HCT116 (cell line): ENCODE results near the gene RPUSD2. TPM values are rescaled to one million over a fixed set of nuclear protein-coding genes. Genes with fewer than 3 reads are reported as not detected.
A peak's percentile ranks its signal among the peaks of the same experiment; 100 is the strongest.

Source experiments
- ATAC-seq: fragments of 200-7000 bp; cut with Tn5 transposase; 2 replicates; pipeline ENCODE4 v1.9.1; 2020; ENCODE audit warnings: mild to moderate bottlenecking, moderate library complexity
- BruUV-seq: library from RNA; stranded (reverse); fragments of 400-500 nt; replicated peaks from 2 replicates; lab custom pipeline; 2021; lab: Mats Ljungman, UMichigan
- CTCF ChIA-PET: fragments of 300-600 bp; sonication (Branson Sonifier 250); formaldehyde crosslinking; loops from one replicate; lab custom pipeline; 2021; ENCODE audit warnings: antibody characterized with exemption; lab: Charles Lee
- POLR2A ChIA-PET: fragments of 300-600, 350-600 bp; sonication (Branson Sonifier 250); formaldehyde crosslinking; loops from one replicate; lab custom pipeline; 2021; ENCODE audit warnings: antibody characterized with exemption; lab: Charles Lee
- RAD21 ChIA-PET, 2 experiments: fragments of 300-600 bp; sonication (Branson Sonifier 250); formaldehyde crosslinking; loops; one replicate each; lab custom pipeline; 2023; ENCODE audit warnings: low total read pairs in 2 of 2; ENCODE audit not compliant: uncharacterized antibody in 2 of 2, unreplicated experiment in 2 of 2, low non-redundant PET in 1 of 2; lab: Charles Lee
- DNase-seq: peaks from one replicate; pipeline ENCODE4 v3.0.0-alpha.2; 2010; ENCODE audit warnings: low read depth, low spot score
- H2AFZ ChIP-seq: fragments of 200-600 bp; shearing (Covaris generic), sonication (generic); 2 replicates; pipeline ENCODE4 v1.6.1; 2017; ENCODE audit warnings: low read depth, mixed run types, mixed read lengths, antibody characterized with exemption, low read length; ENCODE audit not compliant: poor library complexity, severe bottlenecking
- H3K27ac ChIP-seq: 2 replicates; pipeline ENCODE4 v1.5.1; 2012; ENCODE audit warnings: low read depth, low read length
- H3K27me3 ChIP-seq: fragments of 200-600 bp; sonication (generic); 2 replicates; pipeline ENCODE4 v1.6.1; 2016; ENCODE audit warnings: mixed run types, low read length, mixed read lengths; ENCODE audit not compliant: insufficient read depth
- H3K36me3 ChIP-seq, 2 experiments: fragments of 200-500 bp in 1 of 2; fragments of 200-600 bp in 1 of 2; sonication (Bioruptor generic) in 1 of 2; sonication (generic) in 1 of 2; 2 replicates each; pipeline versions ENCODE4 v1.5.1 to v1.6.1; 2014 to 2016; ENCODE audit warnings: low read length in 2 of 2, inconsistent platforms in 1 of 2, mixed read lengths in 1 of 2, mixed run types in 1 of 2; ENCODE audit not compliant: insufficient read depth in 2 of 2, control insufficient read depth in 1 of 2
- H3K4me1 ChIP-seq, 2 experiments: fragments of 200-600 bp in 1 of 2; sonication (generic) in 1 of 2; 2 replicates each; pipeline versions ENCODE4 v1.5.1 to v1.6.1; 2012 to 2017; ENCODE audit warnings: low read length in 2 of 2, inconsistent platforms in 1 of 2, mild to moderate bottlenecking in 1 of 2, mixed read lengths in 1 of 2, mixed run types in 1 of 2, moderate library complexity in 1 of 2; ENCODE audit not compliant: insufficient read depth in 2 of 2, control insufficient read depth in 1 of 2
- H3K4me2 ChIP-seq: fragments of 200-600 bp; sonication (generic); 2 replicates; pipeline ENCODE4 v1.6.1; 2017; ENCODE audit warnings: mixed run types, low read length, mixed read lengths
- H3K4me3 ChIP-seq, 2 experiments: fragments of 200-600 bp in 1 of 2; sonication (generic) in 1 of 2; replicated peaks in 1 of 2; 2 replicates each; pipeline ENCODE4 v1.5.1; 2011 to 2016; ENCODE audit warnings: low read length in 2 of 2, control low read depth in 1 of 2, low read depth in 1 of 2, mild to moderate bottlenecking in 1 of 2, mixed read lengths in 1 of 2, mixed run types in 1 of 2
- H3K79me2 ChIP-seq: fragments of 200-600 bp; sonication (generic); 2 replicates; pipeline ENCODE4 v1.6.1; 2017; ENCODE audit warnings: mild to moderate bottlenecking, mixed run types, low read length, moderate library complexity, mixed read lengths; ENCODE audit not compliant: insufficient read depth
- H3K9ac ChIP-seq: fragments of 200-600 bp; sonication (generic); 2 replicates; pipeline ENCODE4 v1.6.1; 2016; ENCODE audit warnings: low read length, mixed read lengths
- H3K9me2 ChIP-seq: fragments of 200-600 bp; sonication (generic), shearing (Covaris generic); 2 replicates; pipeline ENCODE4 v1.6.1; 2017; ENCODE audit warnings: mixed run types, mild to moderate bottlenecking, moderate library complexity; ENCODE audit not compliant: insufficient read depth
- H3K9me3 ChIP-seq, 2 experiments: fragments of 200-500 bp in 1 of 2; fragments of 200-600 bp in 1 of 2; sonication (Bioruptor generic) in 1 of 2; sonication (generic) in 1 of 2; 2 replicates each; pipeline ENCODE4 v1.6.1; 2014 to 2017; ENCODE audit warnings: low read length in 2 of 2, mixed read lengths in 2 of 2, inconsistent platforms in 1 of 2, low read depth in 1 of 2, mild to moderate bottlenecking in 1 of 2, mixed run types in 1 of 2, moderate library complexity in 1 of 2; ENCODE audit not compliant: control insufficient read depth in 1 of 2, insufficient read depth in 1 of 2
- H4K20me1 ChIP-seq: fragments of 200-600 bp; sonication (generic), shearing (Covaris generic); 2 replicates; pipeline ENCODE4 v1.6.1; 2017; ENCODE audit warnings: mixed run types, mild to moderate bottlenecking, moderate library complexity; ENCODE audit not compliant: insufficient read depth
- CBX3 ChIP-seq: IDR thresholded peaks from 2 replicates; pipeline ENCODE4 v1.6.1; 2012; ENCODE audit warnings: low read depth
- CTCF ChIP-seq, 3 experiments: fragments of 200-600 bp in 1 of 3; sonication (generic) in 1 of 3; IDR thresholded peaks in 2 of 3; conservative IDR thresholded peaks in 1 of 3; 2 replicates each; pipeline ENCODE4 v1.5.1; 2012 to 2017; ENCODE audit warnings: low read depth in 2 of 3, low read length in 2 of 3, antibody characterized with exemption in 1 of 3, borderline replicate concordance in 1 of 3, control low read depth in 1 of 3, mild to moderate bottlenecking in 1 of 3, mixed read lengths in 1 of 3, mixed run types in 1 of 3, moderate library complexity in 1 of 3; ENCODE audit not compliant: insufficient read depth in 1 of 3
- EGR1 ChIP-seq: IDR thresholded peaks from 2 replicates; pipeline ENCODE4 v1.6.1; 2012; ENCODE audit warnings: low read depth
- ELF1 ChIP-seq: IDR thresholded peaks from 2 replicates; pipeline ENCODE4 v1.6.1; 2012; ENCODE audit warnings: low read depth, borderline replicate concordance
- POLR2A ChIP-seq: IDR thresholded peaks from 2 replicates; pipeline ENCODE4 v1.7.0; 2011; ENCODE audit warnings: borderline replicate concordance; ENCODE audit not compliant: insufficient read depth, insufficient read length; ENCODE audit errors: extremely low read depth
- POLR2AphosphoS5 ChIP-seq: IDR thresholded peaks from 2 replicates; pipeline ENCODE4 v1.6.1; 2011; ENCODE audit warnings: mild to moderate bottlenecking, low read depth, low read length, moderate library complexity
- RAD21 ChIP-seq: IDR thresholded peaks from 2 replicates; pipeline ENCODE4 v1.6.1; 2012; ENCODE audit warnings: low read depth, mild to moderate bottlenecking
- SP1 ChIP-seq: IDR thresholded peaks from 2 replicates; pipeline ENCODE4 v1.6.1; 2012; ENCODE audit warnings: low read depth
- TCF7L2 ChIP-seq: IDR thresholded peaks from 2 replicates; pipeline ENCODE4 v1.7.0; 2011; ENCODE audit warnings: borderline replicate concordance, inconsistent platforms; ENCODE audit not compliant: insufficient read depth, insufficient read length; ENCODE audit errors: extremely low read depth
- ZFX ChIP-seq: fragments of 450-650 bp; IDR thresholded peaks from 2 replicates; pipeline ENCODE4 v1.6.1; 2017
- intact Hi-C: fragments of 100-400 bp; cut with micrococcal nuclease; formaldehyde crosslinking; loops from 2 replicates; pipeline ENCODE4 v1.10.0; 2022
- total RNA-seq: library from RNA; stranded (reverse); gene quantifications from one replicate; pipeline ENCODE4 v1.2.1, GENCODE V29; 2021; ENCODE audit not compliant: unreplicated experiment

Gene RPUSD2
- total RNA-seq, 1 experiment from 2014 or later = 22.5 TPM

- intact Hi-C loops = no loop called here
- Histone ChIP-seq H3K9ac (peak overlapping the region; percentile 41), H3K4me2 (peak overlapping the region; percentile 73), H3K27me3 (no peaks in the 10 kb centered on the region)
- POLR2A ChIA-PET = interaction anchor here (1.2 to 2.1 kb wide), 3 partner anchors 14 to 75 kb away, joined by 3 to 16 read pairs (median 9); partner anchors contain the start of genes CCDC32 and RPUSD2
- TF ChIP-seq CBX3 (no peak), TCF7L2 (no peak), SP1 (no peak; the same call in 1 of the 2 replicates), POLR2AphosphoS5 (peak; percentile 65), POLR2A (peak; percentile 62), RAD21 (no peak), ZFX (no peak), ELF1 (no peak), CTCF (IDR thresholded peaks at IDR 0.05 in 2 of 3, conservative IDR thresholded peaks at IDR 0.05 in 1 of 3; ENCODE audit: borderline replicate concordance in 1 of 3, insufficient read depth in 1 of 3, low read depth in 2 of 3, low read length in 2 of 3) (no peak), EGR1 (no peak)
- TF ChIP-seq, all 23 proteins: peak for 2
- Histone ChIP-seq H3K9me3 (peaks cover 0 to 3% of the 10 kb centered on the region in 2 experiments; a peak in 1 of 4 replicates), H4K20me1 (no peaks in the 10 kb centered on the region), H3K36me3 (no peaks in the 10 kb centered on the region), H3K9me2 (no peaks in the 10 kb centered on the region; the same call in 1 of the 2 replicates), H3K27ac (peak overlapping the region; percentile 45), H2AFZ (peak overlapping the region; percentile 64), H3K4me1 (peaks cover 10 to 23% of the 10 kb centered on the region in 2 experiments; a peak in 3 of 4 replicates), H3K4me3 (peak overlapping the region; percentile 46 to 55), H3K79me2 (no peaks in the 10 kb centered on the region)
- BruUV-seq = no TSS peak
- ChIA-PET CTCF (interaction anchor here (0.9 kb wide), 1 partner anchor 288 kb away, joined by 3 read pairs; no protein-coding TSS in a partner anchor), RAD21 (no interaction called here)
- peak; percentile 86 for DNase-seq
- ATAC-seq = peak; percentile 81
Measured at GRCh38 chr15:40582726-40583246, 13.7 kb downstream of the RPUSD2 start.
